Measurements from ENCODE around the gene NUDT22.

The NUDT22 gene

DNA sequence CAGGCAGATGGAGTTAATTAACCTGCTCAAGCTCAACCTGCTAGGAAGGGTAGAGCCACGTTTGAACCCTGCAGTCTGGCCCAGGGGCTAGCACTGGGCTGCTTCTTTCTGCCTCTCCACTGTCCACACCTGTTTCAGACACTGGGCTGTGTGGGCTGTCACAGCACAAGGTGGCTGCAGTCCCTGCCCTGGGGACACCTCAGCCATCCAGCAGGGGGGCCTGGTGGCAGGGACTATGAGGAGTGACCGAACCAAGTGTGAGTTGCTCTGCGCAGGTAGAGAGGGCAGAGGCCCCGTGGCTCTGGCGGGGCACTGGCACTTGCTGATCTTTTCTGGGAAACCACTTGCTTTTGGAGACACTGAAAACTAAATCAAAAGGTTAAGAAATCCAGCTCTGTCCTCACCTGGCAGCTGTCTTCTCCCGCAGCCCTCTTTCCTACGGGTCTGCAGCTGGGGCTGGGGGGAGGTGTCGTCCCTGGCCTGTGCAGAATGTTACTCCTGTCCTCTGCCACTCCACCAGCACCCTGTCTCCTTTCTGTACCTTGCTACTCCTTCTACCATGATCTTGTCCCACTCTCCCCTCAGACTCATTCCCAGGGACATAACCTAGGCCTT, 52.6 kb downstream of the NUDT22 start:
- no peak for DNase-seq

Measured in stimulated activated naive CD4-positive, alpha-beta T cell (primary cell).